ENCODE measurements around the gene PRICKLE4. TPM values are rescaled to one million over a fixed set of nuclear protein-coding genes. Genes with fewer than 3 reads are reported as not detected.

The PRICKLE4 gene
- total and polyA plus RNA-seq, 2 of the 13 experiments (the other 11 are each of a cell fraction or from before 2014, with no cell fraction given), result 0.92 to 1.2 TPM

DNA sequence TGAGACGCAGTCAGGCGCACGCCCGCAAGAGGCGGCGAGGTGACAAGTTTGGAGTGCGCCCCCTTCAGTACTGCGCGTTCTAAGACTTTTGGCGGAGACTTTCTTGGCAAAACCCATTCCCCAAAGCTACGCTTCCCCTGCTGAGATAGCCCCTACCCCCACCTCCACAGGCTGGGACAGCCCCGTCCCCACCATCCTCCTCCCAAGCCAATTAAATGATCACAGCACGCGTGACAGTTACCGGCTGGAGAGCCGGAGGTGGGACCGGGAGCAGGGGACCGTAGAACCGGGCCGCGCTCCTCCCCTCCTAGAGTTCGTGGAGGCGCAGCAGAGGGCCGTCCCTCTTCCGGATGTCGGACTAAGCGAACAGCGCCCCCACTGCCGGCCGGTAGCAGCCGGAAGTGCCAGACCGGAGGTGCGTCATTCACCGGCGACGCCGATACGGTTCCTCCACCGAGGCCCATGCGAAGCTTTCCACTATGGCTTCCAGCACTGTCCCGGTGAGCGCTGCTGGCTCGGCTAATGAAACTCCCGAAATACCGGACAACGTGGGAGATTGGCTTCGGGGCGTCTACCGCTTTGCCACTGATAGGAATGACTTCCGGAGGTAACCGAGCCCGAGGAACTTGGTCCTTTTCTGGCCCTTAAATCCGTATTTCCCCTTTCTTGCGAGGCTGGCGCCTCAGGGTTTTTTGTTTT lies 6.8 kb downstream of the PRICKLE4 start, which contains the start of gene TOMM6 (continued):
- TF ChIP-seq ZNF768 (CRISPR knock-in tag; IDR thresholded peaks at IDR 0.05) (peak; percentile 84), ZNF605 (CRISPR knock-in tag; IDR thresholded peaks at IDR 0.05) (peak; percentile 54; the same call in 1 of the 2 replicates), ZNF460 (CRISPR knock-in tag; IDR thresholded peaks at IDR 0.05; ENCODE audit: borderline replicate concordance) (no peak; the same call in 1 of the 2 replicates), ZNF296 (CRISPR knock-in tag; conservative IDR thresholded peaks at IDR 0.05) (0 out of 2 replicates have a peak, but pooled peaks have one; percentile 29), ZNF678 (CRISPR knock-in tag; IDR thresholded peaks at IDR 0.05) (0 out of 2 replicates have a peak, but pooled peaks have one; percentile 19), ZNF652 (CRISPR knock-in tag; IDR thresholded peaks at IDR 0.05; ENCODE audit: borderline replicate concordance, low read depth) (no peak), ONECUT2 (CRISPR knock-in tag; IDR thresholded peaks at IDR 0.05) (no peak; the same call in 1 of the 2 replicates), THAP11 (CRISPR knock-in tag; IDR thresholded peaks at IDR 0.05) (peak; percentile 97), ZNF124 (CRISPR knock-in tag; IDR thresholded peaks at IDR 0.05) (peak; percentile 84), NFKB2 (CRISPR knock-in tag; IDR thresholded peaks at IDR 0.05; ENCODE audit: borderline replicate concordance) (peak; percentile 66; the same call in 1 of the 2 replicates), SOX5 (CRISPR knock-in tag; IDR thresholded peaks at IDR 0.05; ENCODE audit: borderline replicate concordance) (peak; percentile 72), ZNF780A (CRISPR knock-in tag; IDR thresholded peaks at IDR 0.05) (no peak), ELF4 (CRISPR knock-in tag; IDR thresholded peaks at IDR 0.05; ENCODE audit: borderline replicate concordance) (peak; percentile 98), NCOA5 (CRISPR knock-in tag; IDR thresholded peaks at IDR 0.05) (peak; percentile 87; the same call in 1 of the 2 replicates), SAP130 (CRISPR knock-in tag; IDR thresholded peaks at IDR 0.05; ENCODE audit: low read depth) (peak; percentile 99), ZNF598 (CRISPR knock-in tag; IDR thresholded peaks at IDR 0.05; ENCODE audit: borderline replicate concordance) (no peak), ZNF34 (CRISPR knock-in tag; IDR thresholded peaks at IDR 0.05; ENCODE audit: borderline replicate concordance) (no peak), NFE2 (CRISPR knock-in tag; IDR thresholded peaks at IDR 0.05) (0 out of 2 replicates have a peak, but pooled peaks have one; percentile 3)
- TF ChIP-seq, protein P1, sequence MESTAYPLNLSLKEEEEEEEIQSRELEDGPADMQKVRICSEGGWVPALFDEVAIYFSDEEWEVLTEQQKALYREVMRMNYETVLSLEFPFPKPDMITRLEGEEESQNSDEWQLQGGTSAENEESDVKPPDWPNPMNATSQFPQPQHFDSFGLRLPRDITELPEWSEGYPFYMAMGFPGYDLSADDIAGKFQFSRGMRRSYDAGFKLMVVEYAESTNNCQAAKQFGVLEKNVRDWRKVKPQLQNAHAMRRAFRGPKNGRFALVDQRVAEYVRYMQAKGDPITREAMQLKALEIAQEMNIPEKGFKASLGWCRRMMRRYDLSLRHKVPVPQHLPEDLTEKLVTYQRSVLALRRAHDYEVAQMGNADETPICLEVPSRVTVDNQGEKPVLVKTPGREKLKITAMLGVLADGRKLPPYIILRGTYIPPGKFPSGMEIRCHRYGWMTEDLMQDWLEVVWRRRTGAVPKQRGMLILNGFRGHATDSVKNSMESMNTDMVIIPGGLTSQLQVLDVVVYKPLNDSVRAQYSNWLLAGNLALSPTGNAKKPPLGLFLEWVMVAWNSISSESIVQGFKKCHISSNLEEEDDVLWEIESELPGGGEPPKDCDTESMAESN (CRISPR knock-in tag; conservative IDR thresholded peaks at IDR 0.05), result peak; percentile 82; the same call in 1 of the 2 replicates
- TF ChIP-seq, protein P2, sequence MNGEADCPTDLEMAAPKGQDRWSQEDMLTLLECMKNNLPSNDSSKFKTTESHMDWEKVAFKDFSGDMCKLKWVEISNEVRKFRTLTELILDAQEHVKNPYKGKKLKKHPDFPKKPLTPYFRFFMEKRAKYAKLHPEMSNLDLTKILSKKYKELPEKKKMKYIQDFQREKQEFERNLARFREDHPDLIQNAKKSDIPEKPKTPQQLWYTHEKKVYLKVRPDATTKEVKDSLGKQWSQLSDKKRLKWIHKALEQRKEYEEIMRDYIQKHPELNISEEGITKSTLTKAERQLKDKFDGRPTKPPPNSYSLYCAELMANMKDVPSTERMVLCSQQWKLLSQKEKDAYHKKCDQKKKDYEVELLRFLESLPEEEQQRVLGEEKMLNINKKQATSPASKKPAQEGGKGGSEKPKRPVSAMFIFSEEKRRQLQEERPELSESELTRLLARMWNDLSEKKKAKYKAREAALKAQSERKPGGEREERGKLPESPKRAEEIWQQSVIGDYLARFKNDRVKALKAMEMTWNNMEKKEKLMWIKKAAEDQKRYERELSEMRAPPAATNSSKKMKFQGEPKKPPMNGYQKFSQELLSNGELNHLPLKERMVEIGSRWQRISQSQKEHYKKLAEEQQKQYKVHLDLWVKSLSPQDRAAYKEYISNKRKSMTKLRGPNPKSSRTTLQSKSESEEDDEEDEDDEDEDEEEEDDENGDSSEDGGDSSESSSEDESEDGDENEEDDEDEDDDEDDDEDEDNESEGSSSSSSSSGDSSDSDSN (CRISPR knock-in tag; IDR thresholded peaks at IDR 0.05), result peak; percentile 89
- TF ChIP-seq, protein P3, sequence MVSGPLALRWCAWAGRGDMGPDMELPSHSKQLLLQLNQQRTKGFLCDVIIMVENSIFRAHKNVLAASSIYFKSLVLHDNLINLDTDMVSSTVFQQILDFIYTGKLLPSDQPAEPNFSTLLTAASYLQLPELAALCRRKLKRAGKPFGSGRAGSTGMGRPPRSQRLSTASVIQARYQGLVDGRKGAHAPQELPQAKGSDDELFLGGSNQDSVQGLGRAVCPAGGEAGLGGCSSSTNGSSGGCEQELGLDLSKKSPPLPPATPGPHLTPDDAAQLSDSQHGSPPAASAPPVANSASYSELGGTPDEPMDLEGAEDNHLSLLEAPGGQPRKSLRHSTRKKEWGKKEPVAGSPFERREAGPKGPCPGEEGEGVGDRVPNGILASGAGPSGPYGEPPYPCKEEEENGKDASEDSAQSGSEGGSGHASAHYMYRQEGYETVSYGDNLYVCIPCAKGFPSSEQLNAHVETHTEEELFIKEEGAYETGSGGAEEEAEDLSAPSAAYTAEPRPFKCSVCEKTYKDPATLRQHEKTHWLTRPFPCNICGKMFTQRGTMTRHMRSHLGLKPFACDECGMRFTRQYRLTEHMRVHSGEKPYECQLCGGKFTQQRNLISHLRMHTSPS (CRISPR knock-in tag; IDR thresholded peaks at IDR 0.05; ENCODE audit: low read depth), result no peak; the same call in 1 of the 2 replicates
- TF ChIP-seq, protein P4, sequence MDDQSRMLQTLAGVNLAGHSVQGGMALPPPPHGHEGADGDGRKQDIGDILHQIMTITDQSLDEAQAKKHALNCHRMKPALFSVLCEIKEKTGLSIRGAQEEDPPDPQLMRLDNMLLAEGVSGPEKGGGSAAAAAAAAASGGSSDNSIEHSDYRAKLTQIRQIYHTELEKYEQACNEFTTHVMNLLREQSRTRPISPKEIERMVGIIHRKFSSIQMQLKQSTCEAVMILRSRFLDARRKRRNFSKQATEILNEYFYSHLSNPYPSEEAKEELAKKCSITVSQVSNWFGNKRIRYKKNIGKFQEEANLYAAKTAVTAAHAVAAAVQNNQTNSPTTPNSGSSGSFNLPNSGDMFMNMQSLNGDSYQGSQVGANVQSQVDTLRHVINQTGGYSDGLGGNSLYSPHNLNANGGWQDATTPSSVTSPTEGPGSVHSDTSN (CRISPR knock-in tag; IDR thresholded peaks at IDR 0.05; ENCODE audit: borderline replicate concordance), result no peak

Measured in HepG2 (cell line).